ENCODE measurements around the gene AFDN. TPM values are rescaled to one million over a fixed set of nuclear protein-coding genes. Genes with fewer than 3 reads are reported as not detected.

Gene AFDN
- total RNA-seq, 1 experiment from 2014 or later, result 107 TPM

- POLR2A ChIA-PET (ENCODE audit: low non-redundant PET), result no interaction called here
- no peaks in the 10 kb centered on the region for H3K9me3 ChIP-seq (ENCODE audit: low read depth, low read length, poor library complexity, severe bottlenecking)
- BruUV-seq (replicated peaks), result no TSS peak
- no peak for TF ChIP-seq CTCF (conservative IDR thresholded peaks at IDR 0.05; ENCODE audit: low read depth, low read length)
- intact Hi-C loops (cut with micrococcal nuclease; ENCODE audit: unreplicated experiment), result no loop called here
- no peaks in the 10 kb centered on the region for H3K27me3 ChIP-seq (replicated peaks; ENCODE audit: insufficient read depth, low read depth, low read length, poor library complexity)
- H3K4me1 ChIP-seq (ENCODE audit: insufficient read depth, low read length, poor library complexity, severe bottlenecking), result no peaks in the 10 kb centered on the region
- H3K36me3 ChIP-seq (ENCODE audit: insufficient read depth, low read length, poor library complexity, severe bottlenecking), result no peaks in the 10 kb centered on the region
- CTCF ChIA-PET, result interaction anchor here (0.7 kb wide), 1 partner anchor 248 kb away, joined by 3 read pairs; no protein-coding TSS in a partner anchor
- DNase-seq (ENCODE audit: low spot score), result no peak
- no peak overlapping the region for H3K27ac ChIP-seq (ENCODE audit: low read depth, low read length, poor library complexity, severe bottlenecking)
- no peak overlapping the region for H3K4me3 ChIP-seq (ENCODE audit: low read depth, low read length, poor library complexity, severe bottlenecking)
Observed at GRCh38 chr6:167817729-167818128, 9.0 kb upstream of the AFDN start.

GRCh38 chr6:167819576-167819975, 7.1 kb upstream of the AFDN start:
- ChIA-PET POLR2A (ENCODE audit: low non-redundant PET) (no interaction called here), CTCF (no interaction called here)
- H3K4me1 ChIP-seq (ENCODE audit: insufficient read depth, low read length, poor library complexity, severe bottlenecking), result peaks cover under 1% of the 10 kb centered on the region
- H3K4me3 ChIP-seq (ENCODE audit: low read depth, low read length, poor library complexity, severe bottlenecking), result no peak overlapping the region
- no peak for DNase-seq (ENCODE audit: low spot score)
- H3K27ac ChIP-seq (ENCODE audit: low read depth, low read length, poor library complexity, severe bottlenecking), result no peak overlapping the region
- no TSS peak for BruUV-seq (replicated peaks)
- no peaks in the 10 kb centered on the region for H3K9me3 ChIP-seq (ENCODE audit: low read depth, low read length, poor library complexity, severe bottlenecking)
- intact Hi-C loops (cut with micrococcal nuclease; ENCODE audit: unreplicated experiment), result no loop called here
- no peaks in the 10 kb centered on the region for H3K36me3 ChIP-seq (ENCODE audit: insufficient read depth, low read length, poor library complexity, severe bottlenecking)
- TF ChIP-seq CTCF (conservative IDR thresholded peaks at IDR 0.05; ENCODE audit: low read depth, low read length) (no peak), EZH2 (IDR thresholded peaks at IDR 0.05; ENCODE audit: borderline replicate concordance, low read depth, low read length, poor library complexity, severe bottlenecking) (no peak)
- no peaks in the 10 kb centered on the region for H3K27me3 ChIP-seq (replicated peaks; ENCODE audit: insufficient read depth, low read depth, low read length, poor library complexity)

- TF ChIP-seq CTCF (conservative IDR thresholded peaks at IDR 0.05; ENCODE audit: low read depth, low read length) (no peak), EZH2 (IDR thresholded peaks at IDR 0.05; ENCODE audit: borderline replicate concordance, low read depth, low read length, poor library complexity, severe bottlenecking) (no peak)
- no TSS peak for BruUV-seq (replicated peaks)
- no peaks in the 10 kb centered on the region for H3K9me3 ChIP-seq (ENCODE audit: low read depth, low read length, poor library complexity, severe bottlenecking)
- no peaks in the 10 kb centered on the region for H3K27me3 ChIP-seq (replicated peaks; ENCODE audit: insufficient read depth, low read depth, low read length, poor library complexity)
- no peaks in the 10 kb centered on the region for H3K36me3 ChIP-seq (ENCODE audit: insufficient read depth, low read length, poor library complexity, severe bottlenecking)
- ChIA-PET CTCF (no interaction called here), POLR2A (ENCODE audit: low non-redundant PET) (no interaction called here)
- DNase-seq (ENCODE audit: low spot score), result no peak
- H3K4me3 ChIP-seq (ENCODE audit: low read depth, low read length, poor library complexity, severe bottlenecking), result no peak overlapping the region
- H3K27ac ChIP-seq (ENCODE audit: low read depth, low read length, poor library complexity, severe bottlenecking), result no peak overlapping the region
- intact Hi-C loops (cut with micrococcal nuclease; ENCODE audit: unreplicated experiment), result no loop called here
- peaks cover 12% of the 10 kb centered on the region for H3K4me1 ChIP-seq (ENCODE audit: insufficient read depth, low read length, poor library complexity, severe bottlenecking)
Observed at GRCh38 chr6:167820681-167821080, 6.0 kb upstream of the AFDN start.
